HG03520 (cell line): ENCODE measurements around the gene GRSF1.
A peak's percentile ranks its signal among the peaks of the same experiment; 100 is the strongest.
"Not testable (repeated sequence)": the region's sequence is repeated elsewhere in the genome, so short reads cannot be mapped to it uniquely, and the experiment has no call there.

ENCODE experiments used
- ATAC-seq: cut with Tn5 transposase; IDR thresholded peaks from one replicate; pipeline ENCODE4 v1.9.1; 2021; ENCODE audit warnings: mild to moderate bottlenecking, moderate library complexity; ENCODE audit not compliant: unreplicated experiment

The GRSF1 gene

DNA sequence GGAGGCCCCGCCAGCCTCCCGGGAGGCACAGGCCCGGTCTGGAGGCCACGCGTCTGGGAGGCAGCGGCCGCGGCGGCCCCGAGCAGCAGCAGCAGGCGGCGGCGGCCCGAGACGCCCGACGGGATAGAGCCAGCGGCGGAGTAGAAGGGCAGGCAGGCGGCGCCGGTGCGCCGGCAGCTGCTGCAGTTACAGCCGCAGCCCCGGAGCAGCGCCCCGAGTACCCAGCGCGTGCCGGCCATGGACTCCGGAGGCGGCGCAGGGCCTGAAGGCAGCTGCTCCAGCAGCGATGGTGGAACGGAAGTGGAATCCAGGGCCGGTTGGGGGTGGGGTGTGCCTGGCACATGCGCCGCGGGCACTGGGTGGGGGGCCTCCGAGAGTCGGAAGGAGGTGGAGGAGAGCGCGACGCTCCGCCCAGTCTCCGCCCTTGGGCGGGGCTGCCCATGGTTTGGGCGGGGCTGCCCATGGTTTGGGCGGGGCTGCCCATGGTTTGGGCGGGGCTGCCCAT lies at the start of gene GRSF1:
GRSF1 (minus strand) TSS at position 302 of the 505 bp plus-strand sequence; CDS start at position 239, 63 bp downstream.
- ATAC-seq, result peak; percentile 61

DNA sequence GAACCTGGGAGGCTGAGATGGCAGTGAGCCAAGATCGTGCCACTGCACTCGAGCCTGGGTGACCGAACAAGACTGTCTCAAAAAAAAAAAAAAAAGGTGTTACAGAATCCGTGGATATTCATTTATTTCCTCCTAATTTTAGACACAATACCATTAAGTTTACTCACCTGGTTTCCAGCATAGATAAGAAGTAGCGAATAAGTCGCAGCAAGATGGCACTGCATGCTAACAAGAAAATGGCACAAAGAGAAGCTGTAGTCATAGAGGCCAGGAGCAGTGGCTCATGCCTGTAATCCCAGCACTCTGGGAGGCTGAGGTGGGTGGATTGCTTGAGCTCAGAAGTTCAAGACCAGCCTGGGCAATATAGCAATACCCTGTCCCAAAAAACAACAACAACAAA lies 45.5 kb upstream of the GRSF1 start:
- no peak for ATAC-seq

- ATAC-seq, result no peak
These were observed 41.0 kb upstream of the GRSF1 start for GRCh38 chr4:70880739-70881138.

- ATAC-seq, result no peak
These were observed 37.9 kb upstream of the GRSF1 start for GRCh38 chr4:70877556-70877955.

GRCh38 chr4:70874268-70875156 lies 34.8 kb upstream of the GRSF1 start:
- peak; percentile 76 for ATAC-seq

DNA sequence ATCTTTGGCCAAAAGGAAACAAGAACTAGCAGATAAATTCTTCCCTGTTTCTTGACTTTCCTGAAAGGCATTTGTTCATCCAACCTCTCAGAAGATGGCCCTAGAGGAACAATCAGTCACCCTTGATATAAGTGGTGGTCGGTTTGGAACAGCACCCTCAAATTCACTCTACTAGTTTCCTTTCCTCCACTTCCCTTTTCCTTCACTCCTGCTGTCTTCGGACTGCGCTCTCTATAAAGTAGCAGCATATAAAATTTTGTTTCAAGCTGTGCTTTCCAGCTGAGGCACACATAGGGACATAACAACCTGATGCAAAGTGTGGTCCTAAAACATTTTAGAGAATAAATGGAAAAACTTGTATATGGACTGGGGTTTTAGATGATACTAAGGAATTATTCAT lies 33.5 kb upstream of the GRSF1 start:
- no peak for ATAC-seq

DNA sequence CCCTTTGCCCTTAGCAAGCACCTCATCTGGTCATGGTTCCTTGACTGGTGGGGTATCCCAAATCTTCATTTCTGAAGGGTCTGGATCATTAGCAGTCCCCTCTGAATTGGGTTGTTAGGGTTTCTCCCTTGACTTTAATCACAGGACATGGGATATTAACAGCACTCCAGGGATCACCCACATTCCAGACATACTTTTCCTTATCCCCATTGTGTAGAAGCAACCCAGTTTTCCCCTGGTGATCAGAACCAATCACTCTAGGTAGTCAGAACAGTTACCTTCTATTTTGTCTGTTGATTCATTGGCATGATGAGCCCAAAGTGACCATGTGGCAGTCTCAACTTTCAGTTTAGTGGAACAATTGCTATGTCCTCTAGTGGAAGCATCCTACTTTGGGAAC lies 29.1 kb upstream of the GRSF1 start:
- no peak for ATAC-seq

DNA sequence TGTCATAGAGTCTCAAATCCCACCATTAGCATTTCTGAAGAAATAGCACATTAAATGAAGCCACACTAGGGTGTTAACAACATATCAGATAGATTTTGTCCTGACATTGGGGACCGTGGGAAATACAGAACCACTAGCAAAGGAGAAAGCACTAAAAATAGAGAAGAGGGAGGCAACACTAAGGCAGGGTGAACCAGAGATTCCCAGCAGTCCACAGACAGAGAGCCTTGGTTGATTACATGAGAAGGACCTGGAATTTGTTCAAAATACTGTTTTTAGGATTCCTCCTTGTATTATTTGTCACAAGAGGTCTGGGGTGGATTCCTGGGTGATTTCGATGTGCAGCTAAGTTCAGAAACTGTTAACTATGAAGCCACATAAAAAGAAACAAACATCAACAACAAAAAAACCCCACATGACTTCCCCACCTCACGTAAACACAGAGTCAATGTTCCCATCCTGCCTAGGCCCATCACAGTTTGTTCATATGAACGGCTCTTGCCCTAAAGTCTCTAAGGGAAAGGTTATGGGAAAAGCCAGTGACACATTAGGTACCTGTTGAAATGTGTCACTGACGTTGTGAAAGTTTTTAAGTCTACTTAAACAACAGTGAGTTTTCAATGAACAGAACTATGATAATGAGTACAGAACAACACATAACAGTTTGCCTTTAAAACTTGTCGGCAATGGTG lies 23.6 kb upstream of the GRSF1 start:
- peak; percentile 73 for ATAC-seq

DNA sequence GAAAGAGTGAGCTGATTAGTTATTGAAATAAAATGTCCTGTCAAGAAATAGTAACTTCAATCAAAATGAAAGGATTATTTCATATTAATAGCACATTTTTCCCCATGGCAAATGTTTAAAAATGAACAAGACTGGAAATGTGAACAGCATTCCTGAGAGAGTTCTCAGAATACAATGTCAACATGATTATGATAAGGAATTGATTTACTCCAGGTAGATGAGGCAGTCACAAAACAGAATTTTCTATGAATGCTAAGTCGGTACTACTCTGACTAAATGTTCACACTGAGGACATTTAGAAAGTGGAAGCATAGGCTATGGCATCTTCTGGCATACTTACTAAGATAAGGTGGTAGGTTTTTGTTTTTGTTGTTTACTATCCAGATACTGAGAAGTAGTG lies 19.4 kb upstream of the GRSF1 start:
- no peak for ATAC-seq

GRCh38 chr4:70858454-70858853 lies 18.8 kb upstream of the GRSF1 start:
- no peak for ATAC-seq

- ATAC-seq, result no peak
These were observed 15.8 kb upstream of the GRSF1 start for GRCh38 chr4:70855464-70855863.

DNA sequence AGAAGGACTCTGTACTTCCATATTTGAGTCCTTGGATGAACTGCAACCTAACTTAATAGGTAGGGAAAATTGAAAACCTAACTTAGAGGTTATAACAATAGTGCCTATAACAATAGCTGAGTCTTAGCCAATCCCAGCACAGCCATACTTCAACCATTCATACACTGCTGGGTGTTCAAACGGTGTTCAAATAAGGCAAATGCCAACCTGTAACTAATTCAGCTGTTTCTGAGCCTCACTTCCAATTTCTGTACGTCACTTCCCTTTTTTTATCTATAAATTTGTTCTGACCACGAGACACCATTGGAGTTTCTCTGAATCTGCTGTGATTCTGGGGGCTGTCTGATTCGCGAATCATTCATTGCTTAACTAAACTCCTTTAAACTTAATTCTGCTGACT lies 9.6 kb upstream of the GRSF1 start:
- no peak for ATAC-seq

- ATAC-seq, result no peak
These were observed 4.5 kb upstream of the GRSF1 start for GRCh38 chr4:70844180-70844579.

- no peak for ATAC-seq
These were observed 3.2 kb upstream of the GRSF1 start for GRCh38 chr4:70842761-70843435.

DNA sequence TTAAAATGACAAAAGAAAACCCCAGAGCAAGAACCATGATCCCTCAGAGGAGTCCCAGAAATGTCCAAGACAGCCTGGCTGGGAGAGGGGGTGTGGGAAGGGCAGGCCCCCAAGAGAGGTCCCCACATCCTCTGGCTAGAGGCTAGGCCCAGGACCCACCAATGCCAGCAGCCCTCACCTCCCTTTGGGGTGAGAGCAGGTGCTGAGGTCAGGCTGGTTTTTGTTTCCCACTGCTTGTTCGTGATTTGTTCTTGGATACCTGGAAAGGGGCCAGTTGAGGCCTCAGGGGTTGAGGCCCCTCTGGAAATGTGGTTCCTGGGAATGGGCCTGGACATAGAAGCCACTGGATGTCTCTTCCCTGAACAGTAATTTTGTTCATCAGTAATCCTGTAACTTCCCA lies 2.3 kb upstream of the GRSF1 start:
- ATAC-seq, result no peak

GRCh38 chr4:70841211-70841610 lies 1.5 kb upstream of the GRSF1 start:
- no peak for ATAC-seq

GRCh38 chr4:70840631-70841030 lies 941 bp upstream of the GRSF1 start:
- ATAC-seq, result not testable (repeated sequence)

- not testable (repeated sequence) for ATAC-seq
These were observed 447 bp upstream of the GRSF1 start for GRCh38 chr4:70840137-70840536.

- peak; percentile 49 for ATAC-seq
These were observed 763 bp downstream of the GRSF1 start for GRCh38 chr4:70838666-70839588.

DNA sequence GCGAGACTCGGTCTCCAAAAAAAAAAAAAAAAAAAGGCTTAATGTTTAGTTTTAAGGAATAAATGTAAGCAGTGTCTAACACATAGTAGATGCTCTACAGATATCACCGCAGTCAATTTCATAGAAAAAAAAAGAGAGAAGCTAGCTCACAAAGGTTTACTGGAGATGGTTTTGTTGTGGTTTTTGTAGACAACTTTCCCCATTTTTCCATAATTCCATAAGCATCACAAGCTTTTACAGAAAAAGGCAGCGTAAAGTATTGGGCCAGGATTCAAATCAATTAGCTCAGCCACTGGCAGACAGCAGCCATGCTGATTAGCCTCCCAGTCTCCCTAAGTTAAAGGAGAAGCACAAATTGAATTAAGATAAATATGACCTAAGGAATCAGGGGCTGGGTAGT lies 1.5 kb downstream of the GRSF1 start:
- no peak for ATAC-seq
